GM12878 (cell line): ENCODE measurements around the gene AGTRAP.

Experiments used
- MTA2 ChIP-seq: fragments of 450-650 bp; IDR thresholded peaks from 2 replicates; pipeline ENCODE4 v1.6.1; 2016; ENCODE audit warnings: low read depth, mild to moderate bottlenecking, moderate library complexity
- TF ChIP-seq, protein P1 (sequence below), 3 experiments: IDR thresholded peaks in 2 of 3; conservative IDR thresholded peaks in 1 of 3; 2 replicates each; pipeline ENCODE4 v1.5.1; 2011; ENCODE audit warnings: low read depth in 3 of 3, low read length in 3 of 3, mild to moderate bottlenecking in 3 of 3, control low read depth in 2 of 3, moderate library complexity in 2 of 3, inconsistent platforms in 1 of 3, mixed read lengths in 1 of 3; ENCODE audit not compliant: control insufficient read depth in 2 of 3, insufficient read depth in 1 of 3; ENCODE audit errors: extremely low read depth in 1 of 3

DNA sequence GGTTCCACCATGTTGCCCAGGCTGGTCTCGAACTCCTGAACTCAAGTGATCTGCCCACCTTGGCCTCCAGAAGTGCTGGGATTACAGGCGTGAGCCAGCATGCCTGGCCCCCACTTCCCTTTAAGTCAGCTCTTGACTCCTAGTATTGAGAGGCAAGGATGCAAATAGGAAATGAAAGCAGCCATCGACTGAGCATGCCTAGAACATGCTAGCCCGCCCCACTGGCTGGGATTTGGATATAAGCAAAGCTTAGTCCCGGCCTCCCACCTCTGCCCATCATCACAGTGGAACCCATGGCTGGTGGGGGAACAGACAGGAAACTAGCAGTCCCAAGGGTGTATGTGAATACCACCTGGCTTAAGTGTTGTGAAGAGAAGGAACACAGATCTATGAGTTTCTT, 36.5 kb downstream of the AGTRAP start:
- TF ChIP-seq, protein P1, sequence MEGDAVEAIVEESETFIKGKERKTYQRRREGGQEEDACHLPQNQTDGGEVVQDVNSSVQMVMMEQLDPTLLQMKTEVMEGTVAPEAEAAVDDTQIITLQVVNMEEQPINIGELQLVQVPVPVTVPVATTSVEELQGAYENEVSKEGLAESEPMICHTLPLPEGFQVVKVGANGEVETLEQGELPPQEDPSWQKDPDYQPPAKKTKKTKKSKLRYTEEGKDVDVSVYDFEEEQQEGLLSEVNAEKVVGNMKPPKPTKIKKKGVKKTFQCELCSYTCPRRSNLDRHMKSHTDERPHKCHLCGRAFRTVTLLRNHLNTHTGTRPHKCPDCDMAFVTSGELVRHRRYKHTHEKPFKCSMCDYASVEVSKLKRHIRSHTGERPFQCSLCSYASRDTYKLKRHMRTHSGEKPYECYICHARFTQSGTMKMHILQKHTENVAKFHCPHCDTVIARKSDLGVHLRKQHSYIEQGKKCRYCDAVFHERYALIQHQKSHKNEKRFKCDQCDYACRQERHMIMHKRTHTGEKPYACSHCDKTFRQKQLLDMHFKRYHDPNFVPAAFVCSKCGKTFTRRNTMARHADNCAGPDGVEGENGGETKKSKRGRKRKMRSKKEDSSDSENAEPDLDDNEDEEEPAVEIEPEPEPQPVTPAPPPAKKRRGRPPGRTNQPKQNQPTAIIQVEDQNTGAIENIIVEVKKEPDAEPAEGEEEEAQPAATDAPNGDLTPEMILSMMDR (IDR thresholded peaks at IDR 0.05 in 2 of 3, conservative IDR thresholded peaks at IDR 0.05 in 1 of 3; ENCODE audit: control insufficient read depth in 2 of 3, extremely low read depth in 1 of 3, insufficient read depth in 1 of 3, low read depth in 3 of 3, low read length in 3 of 3), result no peak
- TF ChIP-seq MTA2, result no peak
